Spleen (tissue), 11 donors: Measurements from ENCODE around the gene LARP4B. TPM values are rescaled to one million over a fixed set of nuclear protein-coding genes. Genes with fewer than 3 reads are reported as not detected.

Source experiments
- DNase-seq: peaks from one replicate; pipeline ENCODE4 v3.0.0-alpha.2; 2020
- H3K27ac ChIP-seq, 8 donors: fragments of 200-600 bp; sonication (generic) in 7 of 8; 1 replicate in 4 of 8; 2 replicates in 4 of 8; pipeline versions ENCODE4 v1.5.0 to v1.8.0; 2016 to 2021; ENCODE audit warnings: inconsistent platforms in 4 of 8, mild to moderate bottlenecking in 4 of 8, moderate library complexity in 1 of 8
- H3K27me3 ChIP-seq, 7 donors: fragments of 200-600 bp; sonication (generic) in 6 of 7; replicated peaks in 1 of 7; 1 replicate in 4 of 7; 2 replicates in 3 of 7; pipeline versions ENCODE4 v1.5.0 to v1.8.0; 2016 to 2021; ENCODE audit warnings: inconsistent platforms in 3 of 7, mild to moderate bottlenecking in 1 of 7
- H3K36me3 ChIP-seq, 6 donors: fragments of 200-600 bp; sonication (generic) in 5 of 6; 1 replicate in 4 of 6; 2 replicates in 2 of 6; pipeline versions ENCODE4 v1.5.0 to v1.8.0; 2016 to 2021; ENCODE audit warnings: inconsistent platforms in 2 of 6
- H3K4me1 ChIP-seq, 6 donors: fragments of 200-600 bp; sonication (generic) in 5 of 6; 1 replicate in 3 of 6; 2 replicates in 3 of 6; pipeline versions ENCODE4 v1.5.0 to v1.8.0; 2016 to 2021; ENCODE audit warnings: inconsistent platforms in 3 of 6
- H3K4me3 ChIP-seq, 8 donors: fragments of 200-600 bp; sonication (generic) in 7 of 8; 1 replicate in 4 of 8; 2 replicates in 4 of 8; pipeline versions ENCODE4 v1.5.0 to v1.8.0; 2016 to 2021; ENCODE audit warnings: inconsistent platforms in 4 of 8, mild to moderate bottlenecking in 4 of 8, moderate library complexity in 2 of 8
- H3K9me3 ChIP-seq, 8 donors: fragments of 200-600 bp; sonication (generic) in 7 of 8; 1 replicate in 4 of 8; 2 replicates in 4 of 8; pipeline versions ENCODE4 v1.5.0 to v1.8.0; 2016 to 2021; ENCODE audit warnings: inconsistent platforms in 4 of 8
- POLR2A ChIP-seq, 3 donors: fragments of 450-650 bp; IDR thresholded peaks; one replicate each; pipeline ENCODE4 v1.5.1; 2017; ENCODE audit warnings: antibody characterized with exemption in 3 of 3, mild to moderate bottlenecking in 1 of 3
- POLR2AphosphoS5 ChIP-seq, 3 donors: sonication (generic); formaldehyde crosslinking; IDR thresholded peaks; one replicate each; pipeline ENCODE4 v1.5.1; 2017; ENCODE audit warnings: antibody characterized with exemption in 3 of 3
- WGBS, 5 donors: extraction: QIAGEN DNeasy Blood & Tissue Kit in 3 of 5; methylation state at CpG; one replicate each; pipeline versions ENCODE4 v1.1.5 to v1.1.7; 2013 to 2018; 5-methylcytosine and 5-hydroxymethylcytosine counted together
- intact Hi-C: fragments of 100-400 bp; cut with DNase I; formaldehyde crosslinking; loops from one replicate; pipeline ENCODE4 v1.15.0; 2023; ENCODE audit warnings: low total_unique reads
- polyA plus RNA-seq, 3 donors: library from polyadenylated mRNA; stranded (reverse); fragments of 200-250 nt; gene quantifications; one replicate each; pipeline ENCODE4 v1.2.1, GENCODE V29; 2013
- total RNA-seq, 7 donors: library from RNA; depleted of rRNA in 3 of 7; stranded (reverse); fragments of >200 nt in 3 of 7; fragmentation: NEBNext Ultra II Directional in 4 of 7; extraction: Animal tissue kit (Norgen Biotek cat#: 25700) in 4 of 7; gene quantifications; one replicate each; pipeline versions ENCODE4 v1.1.0 to v1.2.1, GENCODE V29; 2016 to 2021
- TF ChIP-seq, protein P1 (sequence below), 11 experiments: fragments of 200-600 bp in 7 of 11; fragments of 450-650 bp in 4 of 11; sonication (generic) in 4 of 11; IDR thresholded peaks in 8 of 11; conservative IDR thresholded peaks in 3 of 11; 1 replicate in 7 of 11; 2 replicates in 4 of 11; pipeline versions ENCODE4 v1.4.0 to v1.8.0; 2016 to 2021; ENCODE audit warnings: antibody characterized with exemption in 11 of 11, inconsistent platforms in 4 of 11, mild to moderate bottlenecking in 1 of 11
- donor health status: healthy with polysubstance abuse.
- donor health status: DM: no; HTN: no; CAD: no; lungs with moderate emphysema.
- donor health status: DM: no; HTN: no; CAD: no.
- donor health status: Bipolar disorder and iron deficiency.
- donor health status: healthy.
- donor health status: DM: no; HTN: no; CAD: no.
- donor health status: DM: yes; HTN: yes; CAD: no.

The LARP4B gene
- total and polyA plus RNA-seq, 10 donors, result 12.7 to 163 (median 88.7) TPM

DNA sequence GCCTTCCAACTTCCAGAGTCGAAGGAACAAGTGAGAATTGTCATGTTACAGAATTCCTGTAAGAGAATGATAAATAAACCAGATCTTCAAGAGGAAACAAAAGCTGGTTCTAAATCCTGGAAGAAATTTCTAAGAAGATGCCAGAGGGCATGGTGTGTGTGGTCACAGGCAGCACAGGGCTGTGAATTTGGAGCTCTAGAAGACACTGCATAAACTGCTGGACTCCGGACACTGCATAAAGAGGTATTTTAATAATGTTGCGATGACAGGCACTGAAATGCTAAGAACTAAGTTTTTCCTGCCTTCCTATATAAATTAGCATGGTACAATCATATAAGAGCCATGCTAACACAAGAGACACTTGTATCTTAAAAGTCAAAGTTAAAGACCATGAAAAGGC lies 86.0 kb downstream of the LARP4B start:
- Histone ChIP-seq H3K27me3 (no peaks in the 10 kb centered on the region), H3K27ac (peak overlapping the region in 1 of 8 donors; percentile 46), H3K4me3 (no peak overlapping the region), H3K4me1 (peaks cover 0 to 41% (median 12%) of the 10 kb centered on the region in 6 donors), H3K36me3 (peaks cover 0 to 97% (median 47%) of the 10 kb centered on the region in 6 donors), H3K9me3 (peaks cover 0 to 17% (median 9%) of the 10 kb centered on the region in 8 donors)
- intact Hi-C loops, result no loop called here
- DNase-seq, result no peak
- TF ChIP-seq, protein P1, sequence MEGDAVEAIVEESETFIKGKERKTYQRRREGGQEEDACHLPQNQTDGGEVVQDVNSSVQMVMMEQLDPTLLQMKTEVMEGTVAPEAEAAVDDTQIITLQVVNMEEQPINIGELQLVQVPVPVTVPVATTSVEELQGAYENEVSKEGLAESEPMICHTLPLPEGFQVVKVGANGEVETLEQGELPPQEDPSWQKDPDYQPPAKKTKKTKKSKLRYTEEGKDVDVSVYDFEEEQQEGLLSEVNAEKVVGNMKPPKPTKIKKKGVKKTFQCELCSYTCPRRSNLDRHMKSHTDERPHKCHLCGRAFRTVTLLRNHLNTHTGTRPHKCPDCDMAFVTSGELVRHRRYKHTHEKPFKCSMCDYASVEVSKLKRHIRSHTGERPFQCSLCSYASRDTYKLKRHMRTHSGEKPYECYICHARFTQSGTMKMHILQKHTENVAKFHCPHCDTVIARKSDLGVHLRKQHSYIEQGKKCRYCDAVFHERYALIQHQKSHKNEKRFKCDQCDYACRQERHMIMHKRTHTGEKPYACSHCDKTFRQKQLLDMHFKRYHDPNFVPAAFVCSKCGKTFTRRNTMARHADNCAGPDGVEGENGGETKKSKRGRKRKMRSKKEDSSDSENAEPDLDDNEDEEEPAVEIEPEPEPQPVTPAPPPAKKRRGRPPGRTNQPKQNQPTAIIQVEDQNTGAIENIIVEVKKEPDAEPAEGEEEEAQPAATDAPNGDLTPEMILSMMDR (IDR thresholded peaks at IDR 0.05 in 8 of 11, conservative IDR thresholded peaks at IDR 0.05 in 3 of 11), result no peak
- TF ChIP-seq POLR2AphosphoS5 (IDR thresholded peaks at IDR 0.05), result no peak
- TF ChIP-seq POLR2A (IDR thresholded peaks at IDR 0.05), result no peak
- WGBS, 5 donors, result 88 to 95% (median 91%) methylated on average over 3 of the region's 3 CpGs

DNA sequence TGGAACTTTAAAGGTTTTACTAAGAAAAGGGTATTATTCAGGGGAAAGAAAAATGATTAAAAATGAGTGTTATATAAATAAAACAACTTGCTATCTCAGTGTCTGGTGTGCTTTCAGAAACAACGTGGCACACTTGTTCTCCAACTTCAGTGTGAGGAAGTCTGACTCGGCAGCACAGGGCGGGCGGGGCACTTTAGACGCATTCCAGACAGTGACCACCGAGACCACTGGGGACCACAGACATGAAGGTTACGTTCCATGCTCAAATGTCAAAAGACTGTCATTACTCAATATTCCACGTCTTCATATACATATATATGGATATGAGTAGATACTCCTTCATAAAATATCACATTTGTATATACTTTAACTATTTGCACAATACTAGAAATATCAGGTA lies 87.0 kb downstream of the LARP4B start:
- Histone ChIP-seq H3K4me1 (peaks cover 0 to 41% (median 12%) of the 10 kb centered on the region in 6 donors), H3K4me3 (no peak overlapping the region), H3K27ac (no peak overlapping the region), H3K9me3 (peaks cover 0 to 8% (median under 1%) of the 10 kb centered on the region in 8 donors), H3K27me3 (no peaks in the 10 kb centered on the region), H3K36me3 (peaks cover 0 to 97% (median 53%) of the 10 kb centered on the region in 6 donors)
- intact Hi-C loops, result no loop called here
- 61 to 84% (median 67%) methylated on average over 8 of the region's 8 CpGs for WGBS, 5 donors
- TF ChIP-seq POLR2AphosphoS5 (IDR thresholded peaks at IDR 0.05), result no peak
- no peak for TF ChIP-seq POLR2A (IDR thresholded peaks at IDR 0.05)
- TF ChIP-seq, protein P1 (IDR thresholded peaks at IDR 0.05 in 8 of 11, conservative IDR thresholded peaks at IDR 0.05 in 3 of 11), result no peak
- DNase-seq, result no peak

DNA sequence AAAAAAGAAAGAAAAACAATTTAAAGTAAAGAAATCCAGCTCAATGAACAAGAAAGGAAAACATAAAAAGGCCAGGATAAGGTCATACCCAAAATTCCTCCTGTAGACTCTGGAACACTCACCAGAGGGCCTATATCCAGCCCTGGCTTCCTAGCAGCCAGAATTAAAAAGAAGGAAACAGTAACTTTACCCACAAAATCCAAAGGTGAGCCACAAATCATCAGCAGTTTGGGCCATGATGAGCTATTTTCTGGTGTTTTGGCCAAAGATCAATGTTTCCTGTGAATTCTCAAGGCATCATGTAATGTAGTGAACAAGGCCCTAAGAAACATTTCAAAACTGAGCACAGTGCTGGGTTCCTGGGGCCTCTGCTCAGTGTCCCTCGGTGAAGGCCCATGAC lies 87.8 kb downstream of the LARP4B start:
- intact Hi-C loops, result no loop called here
- DNase-seq, result no peak
- TF ChIP-seq POLR2AphosphoS5 (IDR thresholded peaks at IDR 0.05), result no peak
- no peak for TF ChIP-seq POLR2A (IDR thresholded peaks at IDR 0.05)
- TF ChIP-seq, protein P1 (IDR thresholded peaks at IDR 0.05 in 8 of 11, conservative IDR thresholded peaks at IDR 0.05 in 3 of 11), result no peak
- 97 to 100% (median 100%) methylated on average over 1 of the region's 1 CpG for WGBS, 5 donors
- H3K27me3 ChIP-seq, result no peaks in the 10 kb centered on the region
- H3K9me3 ChIP-seq, result no peaks in the 10 kb centered on the region
- no peak overlapping the region for H3K27ac ChIP-seq
- no peak overlapping the region for H3K4me3 ChIP-seq
- H3K4me1 ChIP-seq, result peaks cover 0 to 41% (median 12%) of the 10 kb centered on the region in 6 donors
- peaks cover 0 to 97% (median 55%) of the 10 kb centered on the region in 6 donors for H3K36me3 ChIP-seq

DNA sequence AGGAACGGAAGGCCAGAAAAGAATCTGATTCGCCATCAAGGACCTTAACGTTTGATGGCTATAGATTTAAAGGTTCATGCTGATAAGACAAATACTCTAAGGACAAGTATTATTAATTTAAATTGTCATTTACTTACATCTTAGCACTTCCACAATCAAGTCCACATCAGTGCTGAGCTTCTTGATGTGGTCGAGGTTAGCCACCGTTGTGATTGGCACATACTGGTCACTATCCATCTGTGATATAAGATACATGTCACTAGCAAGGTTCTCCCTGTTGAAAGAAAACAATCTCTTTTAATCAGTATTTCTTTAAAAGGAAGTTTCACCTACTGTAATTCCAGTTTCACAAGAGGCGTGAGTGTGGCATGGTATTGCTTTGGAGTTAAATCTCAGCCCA lies 88.7 kb downstream of the LARP4B start:
- TF ChIP-seq POLR2AphosphoS5 (IDR thresholded peaks at IDR 0.05), result no peak
- no peak for TF ChIP-seq POLR2A (IDR thresholded peaks at IDR 0.05)
- TF ChIP-seq, protein P1 (IDR thresholded peaks at IDR 0.05 in 8 of 11, conservative IDR thresholded peaks at IDR 0.05 in 3 of 11), result no peak
- Histone ChIP-seq H3K27me3 (no peaks in the 10 kb centered on the region), H3K27ac (no peak overlapping the region), H3K36me3 (peaks cover 0 to 100% (median 55%) of the 10 kb centered on the region in 6 donors), H3K9me3 (no peaks in the 10 kb centered on the region), H3K4me1 (peaks cover 0 to 39% (median 12%) of the 10 kb centered on the region in 6 donors), H3K4me3 (no peak overlapping the region)
- no peak for DNase-seq
- WGBS, 5 donors, result 76 to 90% (median 83%) methylated on average over 6 of the region's 6 CpGs
- intact Hi-C loops, result no loop called here
